GM21423 (cell line): ENCODE measurements around the gene SF3B5.
A peak's percentile ranks its signal among the peaks of the same experiment; 100 is the strongest.
"Not testable (repeated sequence)": the region's sequence is repeated elsewhere in the genome, so short reads cannot be mapped to it uniquely, and the experiment has no call there.

Source experiments
- ATAC-seq: cut with Tn5 transposase; IDR thresholded peaks from one replicate; pipeline ENCODE4 v1.9.1; 2021; ENCODE audit warnings: mild to moderate bottlenecking, moderate library complexity; ENCODE audit not compliant: unreplicated experiment

SF3B5 gene

DNA sequence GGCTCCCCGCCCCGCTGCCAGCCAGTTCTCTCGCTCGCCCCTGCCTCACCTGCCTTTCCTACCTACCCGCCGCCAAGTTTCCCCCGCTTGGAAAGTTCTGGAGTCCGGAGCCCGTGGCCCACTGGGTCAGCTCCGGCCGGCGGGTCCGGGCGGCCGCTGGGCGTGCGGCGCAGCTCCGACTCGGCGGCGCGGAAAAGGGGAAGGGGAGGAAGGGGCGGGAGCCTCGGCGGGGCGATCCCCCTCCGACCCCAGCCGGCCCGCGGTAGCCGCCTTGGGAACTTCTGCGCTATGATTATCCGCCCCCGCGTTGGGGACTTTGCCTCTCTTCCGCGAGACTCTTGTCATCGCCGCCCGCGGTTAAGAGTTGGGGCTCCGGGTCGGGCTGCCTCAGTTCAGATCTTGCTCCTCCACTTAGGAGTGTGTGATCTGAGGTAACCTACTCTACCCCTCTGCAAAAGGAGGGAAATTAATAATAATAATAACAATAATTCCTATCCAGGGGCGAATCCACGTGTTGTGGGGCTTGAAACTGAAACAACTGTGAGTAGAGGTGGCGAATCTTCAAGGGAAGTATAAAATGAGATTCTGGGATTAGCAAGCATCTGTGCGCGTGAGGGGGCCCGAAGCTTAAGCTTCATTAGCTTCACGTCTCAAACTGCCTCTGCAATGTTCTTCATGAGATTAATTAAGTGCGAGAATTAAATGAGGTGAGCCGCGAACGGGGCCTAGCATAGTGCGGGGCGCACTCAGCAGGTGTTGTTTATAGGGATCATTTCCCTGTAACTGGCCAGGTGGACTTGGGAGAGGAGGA is 30.8 kb downstream of the SF3B5 start:
- peak; percentile 10 for ATAC-seq

DNA sequence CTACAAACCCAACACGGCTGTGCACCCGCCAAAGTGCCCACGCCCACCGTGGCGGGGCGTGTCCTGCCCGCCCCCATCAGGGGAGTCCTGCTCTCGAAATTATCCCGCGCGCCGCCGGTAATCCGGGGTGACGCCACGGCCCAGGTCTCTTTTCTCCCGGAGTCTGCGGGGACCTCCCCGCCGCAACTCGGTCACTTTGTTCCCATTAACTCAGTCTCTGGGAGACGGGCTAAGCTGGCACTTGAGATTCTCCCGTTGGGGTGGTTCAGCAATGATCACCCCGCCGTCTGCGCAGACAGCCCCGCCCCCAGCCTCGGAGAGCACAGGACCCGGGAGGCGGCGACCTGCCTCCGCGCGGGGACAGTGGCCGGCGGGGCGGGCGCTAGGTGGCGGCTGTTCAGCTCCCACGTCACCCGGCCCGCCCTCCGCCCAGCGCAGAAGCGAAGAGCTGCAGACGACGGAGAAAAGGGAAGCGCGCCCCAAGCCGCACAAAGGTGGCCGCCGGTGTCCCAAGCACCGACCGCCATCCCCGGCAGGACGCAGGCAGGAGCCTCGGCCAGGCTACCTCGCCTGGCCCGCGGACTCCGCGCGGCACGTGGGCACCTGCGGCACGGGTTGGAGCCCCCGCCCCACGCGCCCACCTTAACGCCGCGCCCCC is 31.5 kb downstream of the SF3B5 start:
- ATAC-seq = peak; percentile 82

DNA sequence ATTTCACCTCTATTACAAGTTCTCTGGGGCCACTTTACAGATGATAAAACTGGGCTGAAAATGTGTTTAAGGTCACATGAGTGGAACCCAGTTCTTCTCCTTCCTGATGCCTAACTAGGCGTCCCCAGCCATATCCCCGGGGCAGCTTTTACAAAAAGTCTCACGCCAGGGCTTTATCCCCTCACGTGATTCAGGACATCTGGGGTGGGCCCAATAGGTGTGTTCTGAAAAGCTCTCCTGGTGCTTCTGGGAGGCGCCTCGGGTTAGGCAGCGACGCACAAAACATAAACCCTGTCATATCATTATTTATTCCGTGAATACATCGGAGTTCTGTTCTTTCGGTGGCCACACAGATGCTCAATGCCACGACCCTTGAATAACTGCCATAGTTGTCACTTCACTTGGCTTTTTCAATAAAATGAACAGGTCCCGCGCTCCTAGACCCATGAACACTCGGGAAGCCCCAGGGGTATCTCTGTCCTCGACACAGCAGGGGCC is 32.1 kb downstream of the SF3B5 start:
- ATAC-seq = peak; percentile 6

DNA sequence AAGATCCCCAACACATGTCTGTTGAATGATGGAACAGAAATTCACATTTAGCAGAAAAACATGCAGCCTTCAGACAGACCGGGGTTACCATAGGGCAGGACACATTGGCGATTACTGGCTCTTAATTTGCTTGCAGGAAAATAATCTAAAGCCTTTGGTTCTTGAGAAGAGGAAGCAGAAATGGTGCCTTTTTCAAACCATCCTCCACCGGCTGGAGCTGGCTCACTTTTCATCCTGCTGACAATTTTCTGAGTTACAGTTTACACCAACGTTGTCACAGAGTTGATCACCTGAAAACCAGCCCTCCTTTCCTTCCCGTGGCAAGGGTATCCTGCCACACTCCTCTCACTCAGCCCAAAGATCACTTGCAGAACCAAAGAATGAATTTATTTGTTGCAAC is 32.6 kb downstream of the SF3B5 start:
- no peak for ATAC-seq

DNA sequence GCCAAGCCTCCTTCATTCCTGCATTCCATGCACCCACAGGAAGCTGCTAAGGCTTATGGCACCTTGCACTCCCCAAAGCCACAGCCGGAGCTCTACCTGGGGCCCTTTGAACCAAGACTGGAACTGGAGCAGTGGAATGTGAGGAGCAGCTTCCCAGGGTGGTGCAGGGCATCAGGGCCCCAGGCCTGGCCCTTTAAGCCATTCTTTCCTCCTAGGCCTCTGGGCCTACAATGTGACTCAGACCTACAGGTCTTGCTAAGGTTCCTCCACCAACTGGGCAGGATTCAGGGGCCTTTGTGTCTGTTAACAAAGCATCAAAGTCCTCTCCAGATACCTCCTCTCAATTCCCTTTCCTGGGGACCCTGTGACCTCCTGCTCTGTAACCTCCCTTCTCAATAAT is 36.2 kb downstream of the SF3B5 start:
- ATAC-seq = no peak

DNA sequence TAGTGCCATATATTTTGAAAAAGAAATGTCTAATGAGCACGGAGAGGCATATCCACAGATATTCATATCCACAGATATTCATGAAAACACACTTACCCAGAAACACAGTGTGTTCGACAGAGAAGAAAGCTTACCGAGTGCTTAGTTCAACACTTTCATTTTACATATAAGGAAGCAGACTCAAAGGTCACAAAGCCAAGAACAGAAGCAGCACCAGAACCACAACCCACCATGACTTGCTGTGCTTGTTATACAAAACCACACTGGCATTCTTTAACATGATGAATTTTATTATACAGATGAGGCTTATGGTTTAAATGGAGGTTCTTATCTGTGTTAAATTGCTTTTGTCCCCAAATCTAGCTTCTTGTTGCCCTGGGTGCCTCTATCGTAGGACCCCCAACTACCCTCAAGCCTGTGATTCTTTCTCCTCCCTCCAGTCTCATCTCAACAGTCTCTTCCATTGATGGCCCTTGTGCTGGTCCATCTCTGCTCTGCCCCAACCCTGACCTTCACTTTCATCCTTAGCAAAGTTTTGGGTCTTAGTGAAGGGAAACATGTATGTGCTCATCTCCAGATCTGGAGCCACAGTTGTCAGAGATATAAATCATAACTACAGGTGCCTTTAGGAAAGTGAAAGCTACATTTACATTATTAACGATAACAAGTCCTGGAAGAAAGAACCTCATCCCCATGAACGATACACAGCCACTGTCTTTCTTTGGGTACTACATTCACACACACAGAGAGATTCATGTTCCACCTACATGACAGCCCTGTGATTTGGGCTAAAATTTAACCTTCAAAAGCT is 40.0 kb downstream of the SF3B5 start:
- ATAC-seq = peak; percentile 81

DNA sequence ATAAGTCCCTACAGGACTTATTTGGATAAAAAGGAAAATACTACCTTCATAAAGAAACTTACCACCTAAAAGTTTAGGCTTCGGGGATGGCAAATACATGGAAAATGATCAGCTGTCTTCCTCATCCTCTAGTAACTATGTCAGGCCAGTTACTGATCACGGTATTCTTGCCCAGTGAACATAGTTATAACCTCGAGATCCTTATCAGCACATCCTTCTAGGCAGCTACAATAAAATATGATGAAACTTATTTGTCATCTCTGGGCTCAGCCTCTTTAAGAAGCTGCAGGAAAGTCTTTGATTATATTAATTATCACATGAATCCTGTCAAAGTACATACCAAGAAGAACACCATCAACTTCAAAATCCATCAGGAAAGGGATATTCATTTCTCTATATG is 41.8 kb downstream of the SF3B5 start:
- ATAC-seq = no peak

DNA sequence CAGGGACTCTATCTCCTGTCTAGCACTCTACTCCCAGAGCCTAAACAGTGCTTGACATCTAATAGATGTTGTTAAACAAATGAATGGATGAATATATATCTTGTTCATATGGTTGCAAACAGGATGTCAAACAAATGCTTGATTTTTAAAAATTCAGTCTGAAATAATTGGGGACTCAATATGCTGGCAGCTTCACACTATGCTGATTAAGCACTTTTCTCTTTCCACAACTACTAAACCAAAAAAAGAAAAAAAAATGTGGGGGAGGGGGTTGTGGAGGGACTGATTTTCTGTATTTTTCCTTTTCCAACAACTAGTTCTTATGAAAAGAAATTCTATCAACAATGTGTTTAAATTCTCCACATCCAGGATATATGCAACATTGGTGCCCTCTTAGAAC is 42.9 kb downstream of the SF3B5 start:
- no peak for ATAC-seq

DNA sequence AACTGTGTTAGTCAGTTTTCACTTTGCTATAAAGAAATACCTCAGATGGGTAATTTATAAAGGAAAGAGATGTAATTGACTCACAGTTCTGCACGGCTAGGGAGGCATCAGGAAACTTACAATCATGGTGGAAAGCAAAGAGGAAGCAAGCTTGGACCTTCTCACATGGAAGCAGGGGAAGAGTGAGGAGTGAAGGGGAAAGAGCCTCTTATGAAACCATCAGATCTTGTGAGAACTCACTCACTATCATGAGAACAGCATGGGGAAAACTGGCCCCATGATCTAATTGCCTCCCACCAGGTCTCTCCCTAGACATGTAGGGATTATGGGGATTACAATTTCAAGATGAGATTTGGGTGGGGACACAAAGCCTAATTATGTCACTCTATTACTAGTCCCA is 46.0 kb downstream of the SF3B5 start:
- ATAC-seq = no peak

DNA sequence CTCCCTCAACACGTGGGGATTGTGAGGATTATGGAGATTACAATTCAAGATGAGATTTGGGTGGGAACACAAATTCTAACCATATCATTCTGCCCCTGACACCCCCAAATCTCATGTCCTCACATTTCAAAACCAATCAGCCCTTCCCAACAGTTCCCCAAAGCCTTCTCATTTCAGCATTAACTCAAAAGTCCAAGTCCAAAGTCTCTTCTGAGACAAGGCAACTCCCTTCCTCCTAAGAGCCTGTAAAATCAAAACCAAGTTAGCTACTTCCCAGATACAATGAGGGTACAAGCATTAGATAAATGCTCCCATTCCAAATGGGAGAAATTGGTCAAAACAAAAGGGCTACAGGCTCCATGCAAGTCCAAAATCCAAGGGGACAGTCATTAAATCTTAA is 47.7 kb downstream of the SF3B5 start:
- ATAC-seq = no peak

DNA sequence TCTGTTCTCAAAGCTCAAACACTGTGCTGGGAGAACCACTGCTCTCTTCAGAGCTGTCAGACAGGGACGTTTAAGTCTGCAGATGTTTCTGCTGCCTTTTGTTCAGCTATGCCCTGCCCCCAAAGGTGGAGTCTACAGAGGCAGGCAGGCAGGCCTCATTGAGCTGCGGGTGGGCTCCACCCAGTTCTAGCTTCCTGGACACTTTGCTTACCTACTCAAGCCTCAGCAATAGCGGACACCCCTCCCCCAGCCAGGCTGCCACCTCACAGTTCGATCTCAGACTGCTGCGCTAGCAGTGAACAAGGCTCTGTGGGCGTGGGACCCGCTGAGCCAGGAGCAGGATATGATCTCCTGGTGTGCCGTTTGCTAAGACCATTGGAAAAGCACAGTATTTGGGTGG is 48.7 kb downstream of the SF3B5 start:
- not testable (repeated sequence) for ATAC-seq

DNA sequence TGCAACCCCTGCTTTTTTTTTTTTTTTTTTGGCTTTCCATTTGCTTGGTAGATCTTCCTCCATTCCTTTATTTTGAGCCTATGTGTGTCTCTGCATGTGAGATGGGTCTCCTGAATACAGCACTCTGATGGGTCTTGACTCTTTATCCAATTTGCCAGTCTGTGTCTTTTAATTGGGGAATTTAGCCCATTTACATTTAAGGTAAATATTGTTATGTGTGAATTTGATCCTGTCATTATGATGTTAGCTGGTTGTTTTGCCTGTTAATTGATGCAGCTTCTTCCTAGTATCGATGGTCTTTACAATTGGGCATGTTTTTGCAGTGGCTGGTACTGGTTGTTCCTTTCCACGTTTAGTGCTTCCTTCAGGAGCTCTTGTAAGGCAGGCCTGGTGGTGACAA is 50.4 kb downstream of the SF3B5 start:
- not testable (repeated sequence) for ATAC-seq
